ENCODE measurements around the gene BEST1.

GRCh38 chr11:61985869-61986268 lies 35.7 kb downstream of the BEST1 start:
- TF ChIP-seq, protein P1, sequence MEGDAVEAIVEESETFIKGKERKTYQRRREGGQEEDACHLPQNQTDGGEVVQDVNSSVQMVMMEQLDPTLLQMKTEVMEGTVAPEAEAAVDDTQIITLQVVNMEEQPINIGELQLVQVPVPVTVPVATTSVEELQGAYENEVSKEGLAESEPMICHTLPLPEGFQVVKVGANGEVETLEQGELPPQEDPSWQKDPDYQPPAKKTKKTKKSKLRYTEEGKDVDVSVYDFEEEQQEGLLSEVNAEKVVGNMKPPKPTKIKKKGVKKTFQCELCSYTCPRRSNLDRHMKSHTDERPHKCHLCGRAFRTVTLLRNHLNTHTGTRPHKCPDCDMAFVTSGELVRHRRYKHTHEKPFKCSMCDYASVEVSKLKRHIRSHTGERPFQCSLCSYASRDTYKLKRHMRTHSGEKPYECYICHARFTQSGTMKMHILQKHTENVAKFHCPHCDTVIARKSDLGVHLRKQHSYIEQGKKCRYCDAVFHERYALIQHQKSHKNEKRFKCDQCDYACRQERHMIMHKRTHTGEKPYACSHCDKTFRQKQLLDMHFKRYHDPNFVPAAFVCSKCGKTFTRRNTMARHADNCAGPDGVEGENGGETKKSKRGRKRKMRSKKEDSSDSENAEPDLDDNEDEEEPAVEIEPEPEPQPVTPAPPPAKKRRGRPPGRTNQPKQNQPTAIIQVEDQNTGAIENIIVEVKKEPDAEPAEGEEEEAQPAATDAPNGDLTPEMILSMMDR (IDR thresholded peaks at IDR 0.05) = no peak
- TF ChIP-seq SIN3A (IDR thresholded peaks at IDR 0.05; ENCODE audit: borderline replicate concordance, insufficient read depth, low read depth, low read length) (no peak), POLR2AphosphoS5 (IDR thresholded peaks at IDR 0.05; ENCODE audit: low read depth, low read length) (no peak), TCF7L2 (IDR thresholded peaks at IDR 0.05; ENCODE audit: low read depth, low read length) (no peak)
- TF ChIP-seq, protein P2, sequence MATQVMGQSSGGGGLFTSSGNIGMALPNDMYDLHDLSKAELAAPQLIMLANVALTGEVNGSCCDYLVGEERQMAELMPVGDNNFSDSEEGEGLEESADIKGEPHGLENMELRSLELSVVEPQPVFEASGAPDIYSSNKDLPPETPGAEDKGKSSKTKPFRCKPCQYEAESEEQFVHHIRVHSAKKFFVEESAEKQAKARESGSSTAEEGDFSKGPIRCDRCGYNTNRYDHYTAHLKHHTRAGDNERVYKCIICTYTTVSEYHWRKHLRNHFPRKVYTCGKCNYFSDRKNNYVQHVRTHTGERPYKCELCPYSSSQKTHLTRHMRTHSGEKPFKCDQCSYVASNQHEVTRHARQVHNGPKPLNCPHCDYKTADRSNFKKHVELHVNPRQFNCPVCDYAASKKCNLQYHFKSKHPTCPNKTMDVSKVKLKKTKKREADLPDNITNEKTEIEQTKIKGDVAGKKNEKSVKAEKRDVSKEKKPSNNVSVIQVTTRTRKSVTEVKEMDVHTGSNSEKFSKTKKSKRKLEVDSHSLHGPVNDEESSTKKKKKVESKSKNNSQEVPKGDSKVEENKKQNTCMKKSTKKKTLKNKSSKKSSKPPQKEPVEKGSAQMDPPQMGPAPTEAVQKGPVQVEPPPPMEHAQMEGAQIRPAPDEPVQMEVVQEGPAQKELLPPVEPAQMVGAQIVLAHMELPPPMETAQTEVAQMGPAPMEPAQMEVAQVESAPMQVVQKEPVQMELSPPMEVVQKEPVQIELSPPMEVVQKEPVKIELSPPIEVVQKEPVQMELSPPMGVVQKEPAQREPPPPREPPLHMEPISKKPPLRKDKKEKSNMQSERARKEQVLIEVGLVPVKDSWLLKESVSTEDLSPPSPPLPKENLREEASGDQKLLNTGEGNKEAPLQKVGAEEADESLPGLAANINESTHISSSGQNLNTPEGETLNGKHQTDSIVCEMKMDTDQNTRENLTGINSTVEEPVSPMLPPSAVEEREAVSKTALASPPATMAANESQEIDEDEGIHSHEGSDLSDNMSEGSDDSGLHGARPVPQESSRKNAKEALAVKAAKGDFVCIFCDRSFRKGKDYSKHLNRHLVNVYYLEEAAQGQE (IDR thresholded peaks at IDR 0.05; ENCODE audit: insufficient read depth in 1 of 2, low read depth in 2 of 2, low read length in 1 of 2) = no peak
